Activated naive CD4-positive, alpha-beta T cell treated with anti-CD3 and anti-CD28 coated beads, Interleukin-2, amount 10 ng/mL, durations not matched to agents 5 hours and 36 hours (primary cell): ENCODE results near the gene TROAP. TPM values are rescaled to one million over a fixed set of nuclear protein-coding genes. Genes with fewer than 3 reads are reported as not detected.

Experiments used
- total RNA-seq, 2 experiments: library from RNA; stranded (reverse); gene quantifications; one replicate each; pipeline ENCODE4 v1.2.3, GENCODE V29; 2021

The TROAP gene, protein sequence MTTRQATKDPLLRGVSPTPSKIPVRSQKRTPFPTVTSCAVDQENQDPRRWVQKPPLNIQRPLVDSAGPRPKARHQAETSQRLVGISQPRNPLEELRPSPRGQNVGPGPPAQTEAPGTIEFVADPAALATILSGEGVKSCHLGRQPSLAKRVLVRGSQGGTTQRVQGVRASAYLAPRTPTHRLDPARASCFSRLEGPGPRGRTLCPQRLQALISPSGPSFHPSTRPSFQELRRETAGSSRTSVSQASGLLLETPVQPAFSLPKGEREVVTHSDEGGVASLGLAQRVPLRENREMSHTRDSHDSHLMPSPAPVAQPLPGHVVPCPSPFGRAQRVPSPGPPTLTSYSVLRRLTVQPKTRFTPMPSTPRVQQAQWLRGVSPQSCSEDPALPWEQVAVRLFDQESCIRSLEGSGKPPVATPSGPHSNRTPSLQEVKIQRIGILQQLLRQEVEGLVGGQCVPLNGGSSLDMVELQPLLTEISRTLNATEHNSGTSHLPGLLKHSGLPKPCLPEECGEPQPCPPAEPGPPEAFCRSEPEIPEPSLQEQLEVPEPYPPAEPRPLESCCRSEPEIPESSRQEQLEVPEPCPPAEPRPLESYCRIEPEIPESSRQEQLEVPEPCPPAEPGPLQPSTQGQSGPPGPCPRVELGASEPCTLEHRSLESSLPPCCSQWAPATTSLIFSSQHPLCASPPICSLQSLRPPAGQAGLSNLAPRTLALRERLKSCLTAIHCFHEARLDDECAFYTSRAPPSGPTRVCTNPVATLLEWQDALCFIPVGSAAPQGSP
- 10 to 100 TPM; 61.7 to 70.2 TPM for total RNA-seq

GRCh38 chr12:49322708-49323523, at the start of gene TROAP:
Gene TROAP, plus strand, starts transcription at chr12:49323255. Its CDS starts 354 bp downstream, at chr12:49323609.

DNA sequence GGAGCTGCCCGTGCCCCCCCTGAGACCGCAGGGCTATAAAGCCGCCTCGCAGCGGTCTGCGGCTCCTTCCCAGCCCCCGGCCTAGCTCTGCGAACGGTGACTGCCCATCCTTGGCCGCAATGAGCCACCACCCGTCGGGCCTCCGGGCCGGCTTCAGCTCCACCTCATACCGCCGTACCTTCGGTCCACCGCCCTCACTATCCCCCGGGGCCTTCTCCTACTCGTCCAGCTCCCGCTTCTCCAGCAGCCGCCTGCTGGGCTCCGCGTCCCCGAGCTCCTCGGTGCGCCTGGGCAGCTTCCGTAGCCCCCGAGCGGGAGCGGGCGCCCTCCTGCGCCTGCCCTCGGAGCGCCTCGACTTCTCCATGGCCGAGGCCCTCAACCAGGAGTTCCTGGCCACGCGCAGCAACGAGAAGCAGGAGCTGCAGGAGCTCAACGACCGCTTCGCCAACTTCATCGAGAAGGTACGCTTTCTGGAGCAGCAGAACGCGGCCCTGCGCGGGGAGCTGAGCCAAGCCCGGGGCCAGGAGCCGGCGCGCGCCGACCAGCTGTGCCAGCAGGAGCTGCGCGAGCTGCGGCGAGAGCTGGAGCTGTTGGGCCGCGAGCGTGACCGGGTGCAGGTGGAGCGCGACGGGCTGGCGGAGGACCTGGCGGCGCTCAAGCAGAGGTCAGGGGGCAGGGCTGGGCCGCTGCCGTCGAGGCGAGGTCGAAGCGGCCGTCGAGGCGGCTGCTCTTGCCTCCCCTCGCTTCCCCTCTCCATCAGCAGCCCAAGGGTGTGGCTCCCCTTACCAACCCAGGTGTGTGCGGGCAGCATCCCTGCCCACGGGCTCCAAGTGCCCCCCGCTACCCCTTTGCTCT, 27.7 kb upstream of the TROAP start, which contains the start of gene PRPH:
Gene PRPH, plus strand, starts transcription at position 66 of the 855 bp plus-strand sequence. Its CDS starts 54 bp downstream, at position 120.

GRCh38 chr12:49336645-49337584, 13.9 kb downstream of the TROAP start, which contains the start of gene C1QL4:
Gene C1QL4, minus strand, starts transcription at chr12:49337188. Its CDS starts 711 bp downstream, at chr12:49336477.

GRCh38 chr12:49346659-49347310, 23.7 kb downstream of the TROAP start, which contains the start of gene DNAJC22:
Gene DNAJC22, plus strand, starts transcription at chr12:49346888. Its CDS starts 1,985 bp downstream, at chr12:49348873.

GRCh38 chr12:49367381-49368239, 44.6 kb downstream of the TROAP start, which contains the start of gene SPATS2:
Gene SPATS2, plus strand, starts transcription at chr12:49367462. Its CDS starts 93,551 bp downstream, at chr12:49461013.

Other genes with a start within 250 kb of the TROAP start
- gene DHH, start 228.5 kb upstream of the TROAP start, total RNA-seq, result under 1 TPM; 0.10 to 0.24 TPM
- 10 to 100 TPM; 72.5 to 76.4 TPM for gene LMBR1L, start 212.4 kb upstream of the TROAP start, total RNA-seq
- gene TUBA1B, start 191.9 kb upstream of the TROAP start, total RNA-seq, result 1,000 to 10,000 TPM; 1,312 to 1,402 TPM
- 10 to 100 TPM; 79.3 to 80.2 TPM for gene TUBA1A, start 134.2 kb upstream of the TROAP start, total RNA-seq
- 100 to 1,000 TPM; 167 to 171 TPM for gene TUBA1C, start 58.2 kb upstream of the TROAP start, total RNA-seq
- not detected for gene PRPH, start 28.1 kb upstream of the TROAP start, total RNA-seq
- not detected for gene C1QL4, start 13.9 kb downstream of the TROAP start, total RNA-seq
- not detected for gene DNAJC22, start 23.6 kb downstream of the TROAP start, total RNA-seq
- 1 to 10 TPM; 8.5 to 9.9 TPM for gene SPATS2, start 44.2 kb downstream of the TROAP start, total RNA-seq
- gene KCNH3, start 215.8 kb downstream of the TROAP start, total RNA-seq, result 1 to 10 TPM; 1.8 to 2.4 TPM
- 10 to 100 TPM; 73.9 to 74.3 TPM for gene MCRS1, start 244.9 kb downstream of the TROAP start, total RNA-seq